OCI-LY7 (cell line): Measurements from ENCODE around the gene ITGAV. TPM values are rescaled to one million over a fixed set of nuclear protein-coding genes. Genes with fewer than 3 reads are reported as not detected.

Experiments
- BruUV-seq: library from RNA; stranded (reverse); fragments of 400-500 nt; replicated peaks from 2 replicates; lab custom pipeline; 2021; lab: Mats Ljungman, UMichigan
- CTCF ChIA-PET: fragments of 300-600 bp; sonication (Branson Sonifier 250); formaldehyde crosslinking; loops from one replicate; lab custom pipeline; 2022; ENCODE audit warnings: antibody characterized with exemption; ENCODE audit not compliant: unreplicated experiment; lab: Charles Lee
- POLR2A ChIA-PET: fragments of 300-600 bp; sonication (Branson Sonifier 250); formaldehyde crosslinking; loops from one replicate; lab custom pipeline; 2022; ENCODE audit warnings: antibody characterized with exemption; lab: Charles Lee
- DNase-seq: peaks from one replicate; pipeline ENCODE4 v3.0.0-alpha.2; 2015; ENCODE audit warnings: low spot score
- H2AFZ ChIP-seq: fragments of 200-600 bp; sonication (generic), shearing (Covaris generic); 2 replicates; pipeline ENCODE4 v1.6.1; 2014; ENCODE audit warnings: mild to moderate bottlenecking, antibody characterized with exemption, low read length, moderate library complexity
- H3K27ac ChIP-seq: fragments of 200-600 bp; sonication (generic); 2 replicates; pipeline ENCODE4 v1.5.1; 2014; ENCODE audit warnings: mixed run types, low read depth, mild to moderate bottlenecking, moderate library complexity, low read length, inconsistent platforms; ENCODE audit not compliant: poor library complexity, severe bottlenecking
- H3K36me3 ChIP-seq: fragments of 200-600 bp; sonication (generic); 2 replicates; pipeline ENCODE4 v1.6.1; 2014; ENCODE audit warnings: mild to moderate bottlenecking, antibody characterized with exemption, low read length, moderate library complexity, mixed read lengths; ENCODE audit not compliant: insufficient read depth
- H3K4me1 ChIP-seq: fragments of 200-600 bp; sonication (generic); 2 replicates; pipeline ENCODE4 v1.5.1; 2014; ENCODE audit warnings: mild to moderate bottlenecking, low read length; ENCODE audit not compliant: insufficient read depth, poor library complexity, severe bottlenecking
- H3K4me2 ChIP-seq: fragments of 200-600 bp; sonication (generic); 2 replicates; pipeline ENCODE4 v1.6.1; 2014; ENCODE audit warnings: mild to moderate bottlenecking, low read length
- H3K4me3 ChIP-seq: fragments of 200-600 bp; sonication (generic); 2 replicates; pipeline ENCODE4 v1.5.1; 2014; ENCODE audit warnings: mild to moderate bottlenecking, low read depth, low read length; ENCODE audit not compliant: poor library complexity, severe bottlenecking
- H3K79me2 ChIP-seq: fragments of 200-600 bp; sonication (generic); 2 replicates; pipeline ENCODE4 v1.6.1; 2016; ENCODE audit warnings: low read depth, mild to moderate bottlenecking, low read length, moderate library complexity, mixed read lengths; ENCODE audit not compliant: insufficient read depth
- H3K9me2 ChIP-seq: fragments of 200-600 bp; sonication (generic); 2 replicates; pipeline ENCODE4 v1.6.1; 2016; ENCODE audit warnings: mild to moderate bottlenecking, low read length, mixed read lengths; ENCODE audit not compliant: insufficient read depth
- H3K9me3 ChIP-seq: fragments of 200-600 bp; sonication (generic); 2 replicates; pipeline ENCODE4 v1.6.1; 2014; ENCODE audit warnings: mild to moderate bottlenecking, mixed run types, low read length, mixed read lengths
- H4K20me1 ChIP-seq: fragments of 200-600 bp; sonication (generic); 2 replicates; pipeline ENCODE4 v1.6.1; 2014; ENCODE audit warnings: mild to moderate bottlenecking, antibody characterized with exemption, low read length, moderate library complexity, mixed read lengths; ENCODE audit not compliant: insufficient read depth
- EZH2phosphoT487 ChIP-seq: fragments of 200-600 bp; sonication (generic); IDR thresholded peaks from 2 replicates; pipeline ENCODE4 v1.6.1; 2018; ENCODE audit warnings: low read depth, borderline replicate concordance, mild to moderate bottlenecking, mixed run types, antibody characterized with exemption, low read length, moderate library complexity, mixed read lengths
- intact Hi-C: fragments of 100-400 bp; cut with micrococcal nuclease; formaldehyde crosslinking; loops from one replicate; pipeline ENCODE4 v1.10.0; 2022; ENCODE audit not compliant: unreplicated experiment
- total RNA-seq, 2 experiments: library from RNA; depleted of rRNA in 1 of 2; stranded (reverse); fragments of >200 nt in 1 of 2; shearing (Covaris generic) in 1 of 2; gene quantifications; 2 replicates each; pipeline ENCODE4 v1.2.3, GENCODE V29; 2014 to 2022
- TF ChIP-seq, protein P1 (sequence below): fragments of 200-600 bp; sonication (generic); conservative IDR thresholded peaks from 2 replicates; pipeline ENCODE4 v1.5.1; 2014; ENCODE audit warnings: mild to moderate bottlenecking, antibody characterized with exemption, low read length, moderate library complexity, mixed read lengths

ITGAV gene
- total RNA-seq, 2 experiments from 2014 or later, result 1.1 to 3.2 TPM

DNA sequence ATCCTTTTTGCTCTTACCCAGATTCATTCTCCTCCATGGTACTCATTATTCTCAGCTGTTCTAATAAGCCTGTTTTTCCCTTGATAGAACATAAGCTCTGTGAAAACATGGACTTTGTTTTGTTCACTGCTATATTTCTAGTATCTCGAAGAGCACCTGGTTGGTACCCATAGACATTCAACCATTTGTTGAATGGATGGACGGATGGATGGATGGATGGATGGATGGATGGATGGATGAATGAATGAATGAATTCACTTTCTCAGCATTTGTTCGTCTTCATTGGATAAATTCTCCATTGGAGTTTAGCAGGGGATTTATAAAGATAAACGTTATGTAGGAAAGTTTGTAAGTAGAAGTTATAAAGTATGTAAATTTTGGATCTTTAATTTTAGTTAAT lies 106.9 kb downstream of the ITGAV start:
- intact Hi-C loops, result no loop called here
- CTCF ChIA-PET, result no interaction called here
- H2AFZ ChIP-seq, result no peak overlapping the region
- H3K27ac ChIP-seq, result no peak overlapping the region
- H4K20me1 ChIP-seq, result no peaks in the 10 kb centered on the region
- no peak overlapping the region for H3K4me3 ChIP-seq
- no peaks in the 10 kb centered on the region for H3K79me2 ChIP-seq
- no peaks in the 10 kb centered on the region for H3K4me1 ChIP-seq
- no TSS peak for BruUV-seq
- no peaks in the 10 kb centered on the region for H3K9me3 ChIP-seq
- DNase-seq, result no peak
- no peak overlapping the region for H3K4me2 ChIP-seq
- TF ChIP-seq EZH2phosphoT487, result no peak
- TF ChIP-seq, protein P1, sequence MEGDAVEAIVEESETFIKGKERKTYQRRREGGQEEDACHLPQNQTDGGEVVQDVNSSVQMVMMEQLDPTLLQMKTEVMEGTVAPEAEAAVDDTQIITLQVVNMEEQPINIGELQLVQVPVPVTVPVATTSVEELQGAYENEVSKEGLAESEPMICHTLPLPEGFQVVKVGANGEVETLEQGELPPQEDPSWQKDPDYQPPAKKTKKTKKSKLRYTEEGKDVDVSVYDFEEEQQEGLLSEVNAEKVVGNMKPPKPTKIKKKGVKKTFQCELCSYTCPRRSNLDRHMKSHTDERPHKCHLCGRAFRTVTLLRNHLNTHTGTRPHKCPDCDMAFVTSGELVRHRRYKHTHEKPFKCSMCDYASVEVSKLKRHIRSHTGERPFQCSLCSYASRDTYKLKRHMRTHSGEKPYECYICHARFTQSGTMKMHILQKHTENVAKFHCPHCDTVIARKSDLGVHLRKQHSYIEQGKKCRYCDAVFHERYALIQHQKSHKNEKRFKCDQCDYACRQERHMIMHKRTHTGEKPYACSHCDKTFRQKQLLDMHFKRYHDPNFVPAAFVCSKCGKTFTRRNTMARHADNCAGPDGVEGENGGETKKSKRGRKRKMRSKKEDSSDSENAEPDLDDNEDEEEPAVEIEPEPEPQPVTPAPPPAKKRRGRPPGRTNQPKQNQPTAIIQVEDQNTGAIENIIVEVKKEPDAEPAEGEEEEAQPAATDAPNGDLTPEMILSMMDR, result no peak
- H3K9me2 ChIP-seq, result no peaks in the 10 kb centered on the region; the same call in 1 of the 2 replicates
- no peaks in the 10 kb centered on the region for H3K36me3 ChIP-seq
- POLR2A ChIA-PET, result interaction anchor here (0.7 to 1.8 kb wide), 3 partner anchors 10 to 160 kb away, joined by 4 to 5 read pairs (median 4); no protein-coding TSS in a partner anchor

DNA sequence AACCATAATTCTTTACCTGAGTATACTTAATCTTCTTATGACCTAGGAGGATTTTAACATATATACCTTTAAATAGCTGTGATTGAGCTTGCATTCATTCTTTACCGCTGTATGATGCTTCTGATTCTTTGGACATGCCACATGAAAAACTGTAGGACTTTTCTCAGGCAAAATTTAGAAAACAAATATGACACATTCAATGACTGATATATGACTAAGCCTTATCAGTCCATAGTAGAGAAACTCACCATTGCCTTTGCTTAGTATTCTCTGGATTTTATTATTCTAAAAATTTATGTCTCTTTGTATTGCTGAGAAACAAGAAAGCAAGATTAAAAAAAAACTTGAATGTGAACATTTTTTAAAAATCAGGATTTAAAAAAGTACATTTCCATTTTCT lies 107.7 kb downstream of the ITGAV start:
- Histone ChIP-seq H3K36me3 (no peaks in the 10 kb centered on the region), H2AFZ (no peak overlapping the region), H3K4me2 (no peak overlapping the region), H3K4me1 (no peaks in the 10 kb centered on the region), H3K9me2 (no peaks in the 10 kb centered on the region; the same call in 1 of the 2 replicates), H3K4me3 (no peak overlapping the region), H3K9me3 (no peaks in the 10 kb centered on the region), H4K20me1 (no peaks in the 10 kb centered on the region), H3K27ac (no peak overlapping the region), H3K79me2 (no peaks in the 10 kb centered on the region)
- CTCF ChIA-PET, result no interaction called here
- BruUV-seq, result no TSS peak
- no peak for DNase-seq
- intact Hi-C loops, result no loop called here
- POLR2A ChIA-PET, result interaction anchor here (1.3 to 1.8 kb wide), 2 partner anchors 9 to 12 kb away, joined by 4 read pairs; no protein-coding TSS in a partner anchor
- TF ChIP-seq, protein P1, result no peak
- TF ChIP-seq EZH2phosphoT487, result no peak

DNA sequence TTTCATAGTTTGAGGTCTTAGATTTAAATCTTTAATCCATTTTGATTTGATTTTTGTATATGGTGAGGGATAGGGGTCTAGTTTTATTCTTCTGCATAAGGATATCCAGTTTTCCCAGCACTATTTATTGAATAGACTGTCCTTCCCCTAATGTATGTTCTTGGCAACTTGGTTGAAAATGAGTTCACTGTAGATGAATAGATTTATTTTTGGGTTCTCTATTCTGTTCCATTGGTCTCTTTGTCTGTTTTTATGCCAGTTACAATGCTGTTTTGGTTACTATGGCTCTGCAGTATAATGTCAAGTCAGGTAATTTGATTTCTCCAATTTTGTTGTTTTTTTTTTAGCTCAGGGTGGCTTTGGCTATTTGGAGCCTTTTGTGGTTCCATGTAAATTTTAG lies 109.9 kb downstream of the ITGAV start:
- BruUV-seq, result no TSS peak
- ChIA-PET CTCF (no interaction called here), POLR2A (no interaction called here)
- Histone ChIP-seq H3K27ac (no peak overlapping the region), H3K4me2 (no peak overlapping the region), H3K4me1 (no peaks in the 10 kb centered on the region), H3K9me2 (no peaks in the 10 kb centered on the region; the same call in 1 of the 2 replicates), H3K79me2 (no peaks in the 10 kb centered on the region), H3K9me3 (no peaks in the 10 kb centered on the region), H4K20me1 (no peaks in the 10 kb centered on the region), H3K4me3 (no peak overlapping the region), H3K36me3 (no peaks in the 10 kb centered on the region), H2AFZ (no peak overlapping the region)
- intact Hi-C loops, result no loop called here
- no peak for DNase-seq
- TF ChIP-seq, protein P1, result no peak
- TF ChIP-seq EZH2phosphoT487, result no peak
